ENCODE results near the gene B2M. TPM values are rescaled to one million over a fixed set of nuclear protein-coding genes. Genes with fewer than 3 reads are reported as not detected.

The B2M gene
- 1,000 to 10,000 TPM; 2,989 to 7,967 TPM for total RNA-seq

GRCh38 chr15:44711096-44711742, at the start of gene B2M, which contains the start of gene PATL2:
TSS of gene B2M (plus strand) at chr15:44711517. CDS start at chr15:44711547, 30 bp downstream.
TSS of gene PATL2 (minus strand) at chr15:44711323. CDS start at chr15:44676490, 34,833 bp downstream.
- DNase-seq (ENCODE audit: low spot score) = peak; percentile 94
- no peaks in the 10 kb centered on the region for H3K9me3 Mint-ChIP-seq
- H3K4me1 Mint-ChIP-seq (ENCODE audit: low read depth in 2 of 2) = peaks cover 51 to 56% of the 10 kb centered on the region in 2 donors
- H3K4me3 Mint-ChIP-seq = peak within 1 kb of the TSS; percentile 96
- H3K27ac Mint-ChIP-seq = peak within 1 kb of the TSS; percentile 99
- no peaks in the 10 kb centered on the region for H3K27me3 Mint-ChIP-seq
- ATAC-seq = peak; percentile 90 to 91
- H3K36me3 Mint-ChIP-seq = peaks cover 47% of the 10 kb centered on the region

DNA sequence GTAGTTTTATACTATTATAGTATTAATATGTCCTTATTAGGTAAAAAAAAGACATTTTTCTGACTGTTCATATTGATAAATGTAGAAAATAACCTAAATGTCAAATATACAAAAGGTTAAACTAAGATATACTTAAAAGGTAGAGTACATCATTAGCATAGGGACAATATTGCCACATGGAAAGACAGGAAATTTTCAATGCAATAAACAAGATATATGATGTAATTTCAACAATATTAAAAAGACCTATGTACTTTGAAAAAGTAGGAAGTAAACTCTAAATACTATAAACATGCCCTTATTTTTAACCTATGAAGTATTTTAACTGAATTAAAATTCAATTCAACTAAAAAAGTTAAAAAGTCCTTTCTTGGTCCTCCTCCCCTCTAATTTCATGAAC, 49.7 kb upstream of the B2M start:
- no peak for ATAC-seq
- no peak for DNase-seq (ENCODE audit: low spot score)
- peak overlapping the region; percentile 95 for H3K4me3 Mint-ChIP-seq
- peaks cover 34 to 52% of the 10 kb centered on the region in 2 donors for H3K4me1 Mint-ChIP-seq (ENCODE audit: low read depth in 2 of 2)
- no peaks in the 10 kb centered on the region for H3K27me3 Mint-ChIP-seq
- no peaks in the 10 kb centered on the region for H3K9me3 Mint-ChIP-seq
- peak overlapping the region; percentile 97 for H3K27ac Mint-ChIP-seq
- H3K36me3 Mint-ChIP-seq = peaks cover 10% of the 10 kb centered on the region

GRCh38 chr15:44662478-44663409, 48.6 kb upstream of the B2M start:
- ATAC-seq = peak; percentile 83 to 87
- Mint-ChIP-seq H3K4me3 (peak overlapping the region; percentile 95), H3K36me3 (peaks cover 7% of the 10 kb centered on the region), H3K27ac (peak overlapping the region; percentile 97), H3K27me3 (no peaks in the 10 kb centered on the region), H3K9me3 (no peaks in the 10 kb centered on the region), H3K4me1 (ENCODE audit: low read depth in 2 of 2) (peaks cover 39 to 58% of the 10 kb centered on the region in 2 donors)
- peak; percentile 92 for DNase-seq (ENCODE audit: low spot score)

DNA sequence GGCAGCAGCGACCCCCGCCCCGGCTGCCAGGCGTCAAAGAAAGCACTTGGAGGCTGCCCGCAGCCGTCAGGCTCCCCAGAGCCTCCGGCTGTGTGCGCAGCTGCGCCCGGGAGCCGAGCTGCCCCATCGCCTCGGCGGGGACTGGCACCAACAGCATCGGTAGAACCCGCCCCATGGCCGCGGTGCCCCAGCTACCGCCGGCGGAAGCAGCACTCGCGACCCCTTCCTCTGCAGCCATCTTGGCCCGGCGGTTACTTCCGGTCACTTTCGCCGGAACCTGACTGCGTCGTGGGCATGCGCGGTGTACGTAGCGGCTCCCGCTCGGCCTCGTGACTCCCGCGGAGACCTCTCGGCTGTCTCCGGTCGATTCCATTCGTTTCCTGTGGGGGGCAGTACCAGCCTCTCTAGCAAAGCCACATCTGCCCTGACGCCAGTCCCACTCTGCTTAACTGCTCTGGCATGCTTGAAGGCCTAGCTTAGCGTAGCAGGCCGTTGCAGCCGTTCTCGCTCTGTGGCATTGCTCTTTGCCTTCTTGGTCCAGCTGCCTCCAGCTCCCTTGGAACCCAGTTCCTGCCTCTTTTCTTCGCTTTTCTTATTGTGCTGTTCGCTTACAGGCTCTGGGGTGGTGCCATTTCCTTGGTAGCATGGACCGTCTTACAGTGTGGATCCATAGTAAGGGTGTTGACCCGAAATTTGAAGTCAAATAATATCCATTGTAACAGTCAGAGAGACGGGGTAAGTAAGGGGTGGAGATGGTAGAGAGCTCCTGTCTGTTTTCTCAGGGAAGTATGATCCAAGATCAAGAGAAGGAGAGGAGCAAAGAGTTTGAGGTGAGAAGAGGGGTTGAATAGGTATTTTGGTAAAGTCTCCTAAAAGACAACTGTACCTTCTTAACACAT, 47.7 kb upstream of the B2M start, which contains the start of gene SPG11:
Gene SPG11 (minus strand): TSS at position 253 of the 899 bp plus-strand sequence. CDS start 15 bp downstream, at position 238.
- Mint-ChIP-seq H3K4me3 (peak within 1 kb of the TSS; percentile 95), H3K27me3 (no peaks in the 10 kb centered on the region), H3K27ac (peak within 1 kb of the TSS; percentile 97), H3K36me3 (peaks cover 7% of the 10 kb centered on the region), H3K4me1 (ENCODE audit: low read depth in 2 of 2) (peaks cover 43 to 58% of the 10 kb centered on the region in 2 donors), H3K9me3 (no peaks in the 10 kb centered on the region)
- peak; percentile 92 to 95 for ATAC-seq
- peak; percentile 98 for DNase-seq (ENCODE audit: low spot score)

DNA sequence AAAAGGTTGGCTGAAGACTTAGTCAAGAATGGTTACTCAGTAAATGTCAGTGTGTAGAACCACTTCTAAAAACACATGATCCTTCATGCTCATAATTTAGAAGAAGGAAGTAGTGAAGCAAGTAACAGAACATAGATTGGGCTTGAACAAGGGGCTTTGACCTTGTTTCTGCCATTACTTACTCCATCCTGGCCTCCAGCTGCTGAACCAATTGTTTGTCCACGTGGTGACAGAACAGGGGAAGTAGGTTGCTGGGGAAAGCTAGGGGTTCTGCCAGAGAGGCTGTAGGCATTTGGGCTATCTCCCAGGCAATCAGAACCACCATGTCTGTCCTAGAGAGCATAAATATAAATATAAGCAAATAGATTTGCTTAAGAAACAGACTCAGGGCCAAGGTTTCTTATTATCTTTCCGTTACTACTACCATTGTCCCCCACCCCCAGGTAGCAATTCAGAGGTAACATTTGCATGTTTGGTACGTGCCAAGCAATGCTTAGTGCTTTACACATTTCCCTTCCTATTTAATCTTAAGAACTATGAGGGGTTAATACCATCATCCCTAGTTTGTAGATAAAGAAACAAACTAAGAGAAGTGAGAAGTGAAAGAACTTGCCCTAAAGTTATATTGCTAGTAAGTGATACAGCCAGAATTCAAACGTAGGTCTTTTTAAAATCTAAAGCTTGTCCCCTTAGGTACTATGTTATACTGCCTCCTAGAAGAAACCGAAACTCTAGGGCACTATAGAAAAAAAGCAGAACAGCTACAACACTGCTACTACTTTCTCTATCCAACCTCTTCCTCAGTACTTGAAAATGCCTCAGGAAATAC, 44.9 kb upstream of the B2M start:
- no peaks in the 10 kb centered on the region for H3K9me3 Mint-ChIP-seq
- ATAC-seq (no peak), DNase-seq (ENCODE audit: low spot score) (no peak)
- H3K4me1 Mint-ChIP-seq (ENCODE audit: low read depth in 2 of 2) = peaks cover 39 to 40% of the 10 kb centered on the region in 2 donors
- H3K4me3 Mint-ChIP-seq = peak overlapping the region; percentile 89
- no peaks in the 10 kb centered on the region for H3K27me3 Mint-ChIP-seq
- H3K27ac Mint-ChIP-seq = peak overlapping the region; percentile 93 to 95
- H3K36me3 Mint-ChIP-seq = no peaks in the 10 kb centered on the region

DNA sequence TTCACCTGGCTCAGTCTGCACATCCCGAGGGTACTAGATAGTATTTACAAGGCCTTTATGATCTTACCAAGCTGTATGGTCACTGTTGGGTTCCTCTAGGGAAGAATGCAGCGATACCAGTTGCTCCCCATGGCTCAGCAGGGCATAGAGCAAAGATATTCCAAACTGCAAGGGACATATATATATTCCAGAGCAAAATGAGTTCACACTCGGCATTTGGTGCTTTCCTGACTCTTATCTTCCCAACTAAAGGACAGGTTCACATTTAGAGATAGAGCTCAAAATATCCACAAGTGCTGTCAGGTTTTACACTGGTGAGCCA, 44.3 kb upstream of the B2M start:
- H3K36me3 Mint-ChIP-seq = no peaks in the 10 kb centered on the region
- no peaks in the 10 kb centered on the region for H3K9me3 Mint-ChIP-seq

DNA sequence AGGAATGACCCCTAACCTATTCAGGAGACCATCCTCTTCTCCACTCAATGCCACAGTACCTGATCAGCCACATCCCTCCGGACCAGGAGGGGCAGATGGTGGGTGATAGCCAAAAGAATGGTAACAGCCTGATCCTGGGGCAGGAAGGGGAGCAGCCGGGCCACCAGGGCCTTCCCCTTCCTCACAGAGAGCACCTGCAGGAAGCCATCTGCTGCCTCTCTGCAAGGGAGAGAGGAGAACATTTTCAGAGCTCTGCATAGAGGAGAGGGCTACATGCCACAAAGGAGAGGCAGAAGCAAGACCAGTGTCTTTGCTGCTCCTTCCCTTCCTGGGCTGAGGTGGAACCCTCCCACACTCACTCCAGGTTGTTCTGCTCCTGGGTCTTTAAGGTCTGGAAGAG, 42.4 kb upstream of the B2M start:
- DNase-seq (ENCODE audit: low spot score) (no peak), ATAC-seq (no peak)
- Mint-ChIP-seq H3K9me3 (no peaks in the 10 kb centered on the region), H3K27ac (peak overlapping the region; percentile 93 to 95), H3K27me3 (no peaks in the 10 kb centered on the region), H3K36me3 (no peaks in the 10 kb centered on the region), H3K4me1 (ENCODE audit: low read depth in 2 of 2) (peaks cover 42 to 43% of the 10 kb centered on the region in 2 donors), H3K4me3 (no peak overlapping the region)

More for the DNA sequence above, 44.3 kb upstream of the B2M start:
- DNase-seq (ENCODE audit: low spot score) = no peak
- Mint-ChIP-seq H3K4me3 (peak overlapping the region; percentile 89), H3K27ac (peak overlapping the region; percentile 93 to 95), H3K27me3 (no peaks in the 10 kb centered on the region), H3K4me1 (ENCODE audit: low read depth in 2 of 2) (peaks cover 37 to 41% of the 10 kb centered on the region in 2 donors)
- no peak for ATAC-seq

DNA sequence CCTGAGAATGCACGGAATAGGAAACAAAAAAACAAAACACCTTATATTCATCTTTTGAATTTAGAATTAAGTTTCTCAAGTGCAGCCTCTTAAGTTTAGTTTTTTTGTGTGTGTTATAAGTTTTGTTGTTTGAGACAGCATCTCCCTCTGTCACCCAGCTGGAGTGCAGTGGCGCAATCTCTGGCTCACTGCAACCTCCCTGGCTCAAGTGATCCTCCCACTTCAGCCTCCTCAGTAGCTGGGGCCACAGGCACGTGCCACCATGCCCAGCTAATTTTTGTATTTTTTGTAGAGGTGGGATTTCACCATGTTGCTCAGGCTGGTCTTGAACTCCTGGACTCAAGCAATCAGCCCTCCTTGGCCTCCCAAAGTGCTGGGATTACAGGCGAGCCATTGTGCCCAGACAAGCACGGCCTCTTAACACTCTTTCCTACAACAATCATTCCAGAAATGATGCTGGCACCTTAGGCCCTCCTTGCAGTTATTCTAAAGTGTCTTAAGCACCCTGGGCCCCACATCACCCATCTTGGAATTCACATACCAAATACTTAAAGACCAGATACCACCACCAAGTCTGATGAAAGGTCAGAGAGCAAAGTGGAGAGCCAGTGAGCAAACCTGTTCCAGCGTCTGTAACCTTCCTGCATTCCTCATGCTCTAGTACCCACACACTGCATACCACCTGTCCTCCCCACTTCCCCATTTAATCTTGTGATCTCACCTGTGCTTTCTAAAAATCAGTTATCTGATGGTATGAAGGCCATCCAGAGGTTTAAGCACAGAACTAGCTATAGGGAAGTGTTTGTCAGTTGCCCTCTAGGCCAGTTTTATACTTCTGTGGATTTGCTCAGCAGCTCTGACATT, 41.0 kb upstream of the B2M start:
- ATAC-seq (no peak), DNase-seq (ENCODE audit: low spot score) (no peak)
- H3K27me3 Mint-ChIP-seq = no peaks in the 10 kb centered on the region
- H3K4me3 Mint-ChIP-seq = no peak overlapping the region
- no peaks in the 10 kb centered on the region for H3K9me3 Mint-ChIP-seq
- no peaks in the 10 kb centered on the region for H3K36me3 Mint-ChIP-seq
- peaks cover 43% of the 10 kb centered on the region in 2 donors for H3K4me1 Mint-ChIP-seq (ENCODE audit: low read depth in 2 of 2)
- peak overlapping the region; percentile 59 to 69 for H3K27ac Mint-ChIP-seq

DNA sequence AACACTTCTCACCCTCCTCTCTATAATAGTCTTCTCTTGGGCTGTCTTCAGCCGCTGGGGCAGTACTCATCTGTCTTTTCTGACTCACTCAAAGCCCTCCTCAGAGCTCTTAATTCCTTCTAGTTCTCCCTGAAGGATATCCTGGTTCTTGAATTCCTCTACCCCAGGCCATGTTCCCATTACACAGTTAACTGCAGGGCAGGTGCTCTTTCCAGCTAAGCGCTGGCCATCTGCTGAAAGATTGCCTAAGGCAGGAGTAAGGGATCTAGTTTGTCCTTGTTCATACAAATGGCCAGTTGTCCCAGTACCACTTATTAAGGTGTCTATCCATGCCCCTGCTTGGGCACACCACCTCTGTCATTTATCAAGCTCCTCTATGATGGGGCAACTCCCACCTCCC, 37.7 kb upstream of the B2M start:
- peak overlapping the region in 1 of 2 donors; percentile 43 for H3K27ac Mint-ChIP-seq

DNA sequence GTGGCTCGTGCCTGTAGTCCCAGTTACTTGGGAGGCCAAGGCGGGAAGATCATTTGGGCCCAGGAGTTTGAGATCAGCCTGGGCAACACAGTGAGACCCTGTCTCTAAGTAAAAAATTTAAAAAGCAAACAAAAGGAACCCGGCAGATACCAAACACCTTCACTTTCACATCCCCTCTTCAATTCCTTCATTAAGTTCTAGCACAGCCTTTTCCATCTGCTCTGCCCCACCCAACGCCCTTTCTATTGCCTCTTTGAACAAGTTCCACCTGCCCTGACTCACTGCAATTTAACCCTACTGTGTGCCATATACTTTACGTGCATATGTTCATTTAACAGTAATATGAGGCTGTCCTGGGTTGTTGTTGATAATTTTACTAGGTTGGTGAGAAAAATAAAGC, 35.4 kb upstream of the B2M start:
- Mint-ChIP-seq H3K27me3 (no peaks in the 10 kb centered on the region), H3K4me3 (peak overlapping the region; percentile 97), H3K9me3 (peaks cover 6% of the 10 kb centered on the region), H3K27ac (peak overlapping the region; percentile 93 to 94), H3K36me3 (peaks cover 5% of the 10 kb centered on the region), H3K4me1 (ENCODE audit: low read depth in 2 of 2) (peaks cover 62 to 71% of the 10 kb centered on the region in 2 donors)
- no peak for ATAC-seq
- DNase-seq (ENCODE audit: low spot score) = no peak

More for the DNA sequence above, 37.7 kb upstream of the B2M start:
- no peaks in the 10 kb centered on the region for H3K27me3 Mint-ChIP-seq
- peaks cover 50 to 54% of the 10 kb centered on the region in 2 donors for H3K4me1 Mint-ChIP-seq (ENCODE audit: low read depth in 2 of 2)
- no peaks in the 10 kb centered on the region for H3K9me3 Mint-ChIP-seq
- H3K36me3 Mint-ChIP-seq = no peaks in the 10 kb centered on the region
- H3K4me3 Mint-ChIP-seq = no peak overlapping the region
- DNase-seq (ENCODE audit: low spot score) (no peak), ATAC-seq (no peak)

DNA sequence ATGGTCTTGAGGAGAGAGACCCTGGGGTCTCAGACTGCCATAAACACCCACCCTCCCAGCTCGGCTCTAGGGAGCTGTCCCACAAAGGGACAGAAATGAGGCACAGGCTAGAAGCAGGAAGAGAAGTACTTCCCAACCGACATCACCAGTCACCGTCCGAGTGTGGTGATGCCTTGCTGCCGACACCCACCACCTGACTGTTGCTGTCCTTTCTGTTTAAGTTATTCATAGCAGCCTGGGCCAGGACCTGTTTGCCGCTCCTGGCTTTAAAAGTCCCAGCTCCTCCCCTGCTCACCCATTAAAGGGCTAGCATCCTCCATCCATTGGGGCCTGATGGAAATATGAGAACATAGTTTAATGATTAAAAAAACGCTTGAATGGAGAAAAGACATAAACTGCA, 34.6 kb upstream of the B2M start:
- Mint-ChIP-seq H3K27ac (peak overlapping the region; percentile 93 to 94), H3K36me3 (peaks cover 9% of the 10 kb centered on the region), H3K4me3 (peak overlapping the region; percentile 97), H3K9me3 (peaks cover 6% of the 10 kb centered on the region), H3K4me1 (ENCODE audit: low read depth in 2 of 2) (peaks cover 66 to 74% of the 10 kb centered on the region in 2 donors), H3K27me3 (no peaks in the 10 kb centered on the region)
- DNase-seq (ENCODE audit: low spot score) (peak; percentile 77), ATAC-seq (peak; percentile 82 to 86)

DNA sequence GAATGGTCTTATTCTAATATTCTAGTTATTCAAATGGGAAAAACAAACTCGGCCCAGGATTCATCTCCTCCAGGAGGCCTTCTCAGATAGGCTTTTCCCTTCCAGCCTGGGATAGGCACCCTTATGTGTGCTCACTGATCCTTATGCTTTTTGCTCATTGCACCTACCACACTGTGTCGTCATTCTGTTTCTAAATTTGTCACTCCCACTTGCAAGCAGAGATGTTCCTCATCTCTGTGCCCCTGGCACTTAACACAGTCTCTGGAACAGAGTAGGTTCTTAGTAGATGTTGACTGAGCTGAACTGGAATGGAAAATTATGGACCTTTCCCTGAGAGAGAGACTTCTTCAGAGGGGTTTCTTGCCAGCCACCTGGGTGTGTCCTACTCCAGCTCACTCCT, 29.1 kb upstream of the B2M start:
- no peaks in the 10 kb centered on the region for H3K27me3 Mint-ChIP-seq
- peaks cover 77 to 81% of the 10 kb centered on the region in 2 donors for H3K4me1 Mint-ChIP-seq (ENCODE audit: low read depth in 2 of 2)

More for the DNA sequence above, 29.1 kb upstream of the B2M start:
- DNase-seq (ENCODE audit: low spot score) (no peak), ATAC-seq (peak; percentile 50 to 76)
- peaks cover 27% of the 10 kb centered on the region for H3K36me3 Mint-ChIP-seq
- peak overlapping the region; percentile 72 for H3K4me3 Mint-ChIP-seq
- peak overlapping the region; percentile 77 to 93 for H3K27ac Mint-ChIP-seq
- peaks cover 12% of the 10 kb centered on the region for H3K9me3 Mint-ChIP-seq

Measured in natural killer cell treated with Interleukin-12 subunit alpha and Interleukin-12 subunit beta and Interleukin-15 and Interleukin-18, amount 100 ng/mL, for 72 hours (primary cell).